NT2/D1 (cell line): ENCODE measurements around the gene UBE2Q1.
A peak's percentile ranks its signal among the peaks of the same experiment; 100 is the strongest.

Experiments used
- DNase-seq: peaks from one replicate; pipeline ENCODE4 v3.0.0-alpha.2; 2011; ENCODE audit warnings: low read depth, low spot score
- H3K27me3 ChIP-seq: 2 replicates; pipeline ENCODE4 v1.6.0; 2011; ENCODE audit warnings: mild to moderate bottlenecking; ENCODE audit not compliant: insufficient read length, insufficient read depth
- H3K36me3 ChIP-seq: 2 replicates; pipeline ENCODE4 v1.6.1; 2011; ENCODE audit warnings: mild to moderate bottlenecking, low read length, mixed read lengths; ENCODE audit not compliant: insufficient read depth, insufficient read length
- H3K4me1 ChIP-seq: 2 replicates; pipeline ENCODE4 v1.5.1; 2011; ENCODE audit not compliant: insufficient read depth, insufficient read length
- H3K4me3 ChIP-seq: 2 replicates; pipeline ENCODE4 v1.5.1; 2011; ENCODE audit warnings: low read depth; ENCODE audit not compliant: insufficient read length
- H3K9ac ChIP-seq: 2 replicates; pipeline ENCODE4 v1.6.0; 2011; ENCODE audit warnings: low read depth; ENCODE audit not compliant: insufficient read length
- H3K9me3 ChIP-seq: 2 replicates; pipeline ENCODE4 v1.5.1; 2011; ENCODE audit warnings: mild to moderate bottlenecking, low read length; ENCODE audit not compliant: insufficient read depth
- SUZ12 ChIP-seq: IDR thresholded peaks from 2 replicates; pipeline ENCODE4 v1.6.1; 2011; ENCODE audit not compliant: insufficient read length, insufficient read depth; ENCODE audit errors: extremely low read depth
- YY1 ChIP-seq: IDR thresholded peaks from 2 replicates; pipeline ENCODE4 v1.6.1; 2011; ENCODE audit not compliant: insufficient read length, insufficient read depth
- ZNF274 ChIP-seq: IDR thresholded peaks from 2 replicates; pipeline ENCODE4 v1.6.1; 2011; ENCODE audit warnings: mild to moderate bottlenecking, low read depth, low read length

UBE2Q1 gene

DNA sequence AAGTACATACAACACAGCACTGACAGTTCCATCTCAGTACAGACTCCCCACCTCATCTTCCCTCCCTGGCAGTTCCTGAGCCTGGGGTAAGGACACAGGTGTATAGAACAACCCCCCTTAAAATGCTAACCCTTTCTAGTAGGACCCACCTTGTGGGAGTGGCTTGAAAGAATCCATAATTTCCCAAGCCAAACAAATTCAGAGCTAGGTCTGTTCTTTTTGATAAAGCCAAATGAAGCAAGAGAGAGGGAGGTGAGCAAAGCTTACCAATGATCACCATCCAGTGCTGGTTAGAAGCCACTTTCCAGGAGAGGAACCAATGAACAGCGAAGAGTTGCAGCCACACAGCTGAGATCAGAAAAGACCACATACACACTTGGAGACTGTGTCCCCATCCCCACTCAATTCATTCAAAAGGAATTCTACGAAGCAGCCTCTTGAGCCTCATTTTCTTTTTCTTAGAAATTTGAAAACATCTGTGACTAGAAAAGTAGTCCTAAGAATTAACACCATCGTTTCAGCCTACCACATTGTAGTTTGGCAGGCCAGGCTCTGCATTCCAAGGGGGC, 9.2 kb downstream of the UBE2Q1 start:
- H3K9ac ChIP-seq: no peak overlapping the region
- no peak for DNase-seq
- H3K4me3 ChIP-seq: no peak overlapping the region
- TF ChIP-seq YY1: no peak
- no peak for TF ChIP-seq SUZ12
- TF ChIP-seq ZNF274: no peak
- no peaks in the 10 kb centered on the region for H3K9me3 ChIP-seq
- peaks cover 2% of the 10 kb centered on the region for H3K4me1 ChIP-seq
- no peaks in the 10 kb centered on the region for H3K27me3 ChIP-seq
- peaks cover 63% of the 10 kb centered on the region for H3K36me3 ChIP-seq

DNA sequence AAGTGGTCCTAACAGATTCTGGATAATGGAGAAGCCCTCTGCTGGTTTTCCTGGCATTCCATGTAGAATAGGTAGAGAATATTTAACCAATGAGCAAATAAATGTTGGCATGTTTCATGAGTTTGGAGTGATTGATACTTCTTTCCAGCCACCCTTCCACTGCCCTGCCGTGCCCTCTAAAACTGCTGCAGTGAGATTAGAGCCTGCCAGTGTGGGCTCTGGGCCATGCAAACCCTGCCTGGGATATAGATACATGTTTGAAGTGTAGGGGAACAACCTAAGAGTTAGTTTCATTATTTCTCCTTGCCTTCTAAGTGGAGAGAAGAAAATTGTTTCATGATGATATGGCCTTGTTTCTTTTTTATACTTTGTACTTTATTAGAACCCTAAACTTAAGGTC, 10.4 kb downstream of the UBE2Q1 start:
- no peak for DNase-seq
- H3K4me3 ChIP-seq: no peak overlapping the region
- H3K9ac ChIP-seq: no peak overlapping the region
- H3K9me3 ChIP-seq: no peaks in the 10 kb centered on the region
- TF ChIP-seq SUZ12 (no peak), ZNF274 (no peak), YY1 (no peak)
- peaks cover 51% of the 10 kb centered on the region for H3K36me3 ChIP-seq
- H3K27me3 ChIP-seq: no peaks in the 10 kb centered on the region
- H3K4me1 ChIP-seq: peaks cover 2% of the 10 kb centered on the region

DNA sequence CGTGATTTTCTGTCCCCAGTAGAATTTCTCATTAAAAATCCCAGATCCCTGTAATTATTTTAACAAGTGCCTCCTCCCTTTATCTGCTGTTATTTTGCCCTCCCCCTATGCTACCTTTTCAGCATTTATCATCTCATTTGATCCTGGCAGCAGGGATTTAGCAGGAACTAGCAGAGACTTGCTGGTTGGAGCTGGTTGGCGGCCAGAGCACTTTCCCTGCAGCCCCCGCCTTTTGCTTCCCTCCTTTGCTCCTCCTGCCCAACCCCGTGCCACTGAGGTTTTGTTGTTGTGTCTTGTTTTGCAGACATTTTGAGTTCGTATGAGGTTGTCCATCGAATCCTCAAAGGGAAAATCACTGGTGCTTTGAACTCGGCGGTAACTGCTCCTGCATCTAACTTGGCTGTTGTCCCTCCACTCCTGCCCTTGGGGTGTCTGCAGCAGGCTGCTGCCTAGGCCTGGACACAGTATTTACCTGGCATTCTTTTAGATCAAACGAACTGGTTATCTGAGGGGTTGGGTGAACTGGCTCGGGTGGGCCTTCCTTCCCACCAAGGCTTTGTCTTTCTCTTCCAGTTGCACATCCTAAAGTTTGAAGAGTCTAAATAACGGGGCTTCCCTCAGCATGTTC, 11.2 kb downstream of the UBE2Q1 start:
- H3K4me3 ChIP-seq: no peak overlapping the region
- peaks cover 43% of the 10 kb centered on the region for H3K36me3 ChIP-seq
- H3K9me3 ChIP-seq: no peaks in the 10 kb centered on the region
- H3K4me1 ChIP-seq: peaks cover 2% of the 10 kb centered on the region
- TF ChIP-seq SUZ12 (no peak), YY1 (no peak), ZNF274 (no peak)
- peak overlapping the region; percentile 11 for H3K9ac ChIP-seq
- no peak for DNase-seq
- H3K27me3 ChIP-seq: no peaks in the 10 kb centered on the region

DNA sequence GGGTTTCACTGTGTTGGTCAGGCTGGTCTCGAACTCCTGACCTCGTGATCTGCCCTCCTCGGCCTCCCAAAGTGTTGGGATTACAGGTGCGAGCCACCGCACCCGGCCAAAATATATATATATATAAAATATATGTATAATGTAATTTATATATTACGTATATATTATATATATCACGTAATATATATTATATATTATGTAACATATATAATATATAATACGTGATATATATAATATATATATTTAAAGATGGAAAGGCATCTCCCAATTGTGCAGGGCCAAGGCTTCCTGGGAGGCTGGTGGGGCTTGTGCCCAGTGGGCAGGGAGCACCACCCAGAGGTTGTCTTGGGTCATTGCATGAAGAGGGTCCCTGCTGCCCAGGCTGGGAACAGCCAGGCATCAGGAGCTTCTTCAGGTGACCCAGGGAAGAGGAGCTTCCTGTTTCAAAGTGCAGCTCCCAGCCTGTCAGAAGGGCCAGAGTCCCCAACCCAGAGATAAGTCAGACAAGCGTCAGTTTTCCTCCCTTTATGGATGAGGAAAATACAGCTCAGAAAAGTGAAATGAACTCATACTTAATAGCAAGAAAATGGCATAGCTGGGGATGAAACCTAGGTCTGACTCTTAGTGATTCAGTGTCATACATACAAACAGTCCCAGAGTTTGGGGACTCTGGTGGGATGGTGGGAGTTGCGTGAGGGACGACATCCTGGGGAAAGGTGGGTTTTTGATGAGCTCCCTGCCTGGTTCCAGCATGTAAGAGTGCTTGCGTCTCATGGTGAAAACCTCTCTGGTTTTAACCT, 12.0 kb downstream of the UBE2Q1 start:
- Histone ChIP-seq H3K4me3 (no peak overlapping the region), H3K4me1 (peaks cover 2% of the 10 kb centered on the region), H3K27me3 (no peaks in the 10 kb centered on the region), H3K9ac (no peak overlapping the region), H3K9me3 (no peaks in the 10 kb centered on the region), H3K36me3 (peaks cover 35% of the 10 kb centered on the region)
- DNase-seq: peak; percentile 86
- TF ChIP-seq ZNF274 (no peak), YY1 (no peak), SUZ12 (no peak)

DNA sequence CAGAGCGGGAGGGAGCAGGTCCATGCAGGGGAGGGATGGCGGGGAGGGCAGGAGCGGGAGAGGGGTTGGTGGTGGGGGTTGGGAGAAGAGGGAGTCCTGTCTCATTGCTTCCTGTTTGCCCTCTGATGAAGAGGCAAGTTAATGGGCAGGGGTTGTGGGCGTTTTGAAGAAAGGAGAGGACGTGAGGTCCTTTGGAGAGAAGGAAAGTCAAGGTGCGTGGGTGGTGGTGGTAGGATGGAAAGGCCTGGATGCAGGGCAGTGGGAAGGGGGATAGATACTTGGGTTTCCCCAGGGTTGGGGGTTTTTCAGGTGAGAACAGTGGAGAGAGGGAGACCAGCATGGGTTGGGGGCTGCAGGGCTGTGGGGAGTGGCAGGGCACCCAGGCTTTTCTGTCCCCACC, 17.2 kb downstream of the UBE2Q1 start:
- Histone ChIP-seq H3K4me1 (peaks cover 1% of the 10 kb centered on the region), H3K4me3 (no peak overlapping the region), H3K36me3 (no peaks in the 10 kb centered on the region), H3K27me3 (no peaks in the 10 kb centered on the region), H3K9ac (no peak overlapping the region), H3K9me3 (no peaks in the 10 kb centered on the region)
- no peak for TF ChIP-seq YY1
- no peak for TF ChIP-seq ZNF274
- no peak for TF ChIP-seq SUZ12
- no peak for DNase-seq

DNA sequence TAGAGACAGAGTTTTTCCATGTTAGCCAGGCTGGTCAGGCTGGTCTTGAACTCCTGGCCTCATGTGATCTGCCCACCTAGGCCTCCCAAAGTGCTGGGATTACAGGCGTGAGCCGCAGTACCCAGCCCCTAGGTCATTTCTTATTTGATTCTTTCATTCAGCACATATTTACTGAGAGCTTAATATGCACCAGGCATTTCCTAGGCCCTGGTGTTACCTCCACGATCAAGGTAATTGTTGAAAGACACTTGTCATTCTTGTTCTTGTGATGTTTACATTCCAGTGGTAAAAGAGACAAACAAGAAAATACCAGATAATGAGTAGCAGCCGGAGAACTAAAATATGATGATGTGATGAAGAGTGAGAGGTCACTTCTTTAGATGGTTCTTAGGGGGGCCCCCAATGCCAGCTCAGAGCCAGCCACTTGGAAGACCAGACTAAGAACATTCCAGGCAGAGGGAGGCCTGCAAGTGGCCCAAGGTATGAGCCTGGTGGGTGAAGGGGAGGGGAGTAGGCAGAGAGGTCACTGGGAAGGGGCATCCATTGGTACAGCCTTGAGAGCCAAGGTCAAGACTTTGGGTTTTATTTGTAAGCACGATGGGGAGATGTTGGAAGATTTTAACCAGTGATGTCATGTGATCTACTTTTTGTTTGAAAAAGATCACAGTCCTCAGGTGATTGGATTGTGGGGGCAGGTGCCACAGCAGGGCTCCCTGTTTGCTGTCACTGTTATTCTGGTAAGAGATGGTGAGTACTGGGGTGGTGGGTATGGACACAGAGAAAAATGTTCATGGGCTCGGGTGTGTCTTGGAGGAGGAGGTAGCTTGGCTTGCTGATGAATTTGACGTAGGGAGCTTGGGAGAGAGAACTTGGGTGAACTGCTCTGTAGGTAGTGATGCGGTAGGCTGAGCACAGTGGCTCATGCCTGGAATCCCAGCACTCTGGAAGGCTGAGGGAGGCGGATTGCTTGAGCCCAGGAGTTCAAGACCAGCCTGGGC, 18.7 kb downstream of the UBE2Q1 start:
- no peaks in the 10 kb centered on the region for H3K9me3 ChIP-seq
- H3K27me3 ChIP-seq: no peaks in the 10 kb centered on the region
- DNase-seq: no peak
- H3K4me1 ChIP-seq: peaks cover 1% of the 10 kb centered on the region
- TF ChIP-seq SUZ12: no peak
- no peak overlapping the region for H3K4me3 ChIP-seq
- H3K36me3 ChIP-seq: no peaks in the 10 kb centered on the region
- H3K9ac ChIP-seq: no peak overlapping the region
